Loucy (cell line): ENCODE data around the gene MMAB.

ENCODE experiments used
- H2AFZ ChIP-seq: fragments of 200-600 bp; sonication (generic); 2 replicates; pipeline ENCODE4 v1.6.0; 2016; ENCODE audit warnings: antibody characterized with exemption, mild to moderate bottlenecking, low read length, moderate library complexity
- H3F3A ChIP-seq: fragments of 200-600 bp; 2 replicates; pipeline ENCODE4 v1.6.0; 2016; ENCODE audit warnings: antibody characterized with exemption, low read depth, mild to moderate bottlenecking
- H3K27me3 ChIP-seq: fragments of 200-600 bp; sonication (generic); 2 replicates; pipeline ENCODE4 v1.6.1; 2014; ENCODE audit warnings: low read length, mild to moderate bottlenecking; ENCODE audit not compliant: insufficient read depth, poor library complexity, severe bottlenecking
- H3K36me3 ChIP-seq: fragments of 200-600 bp; sonication (generic); 2 replicates; pipeline ENCODE4 v1.6.1; 2016; ENCODE audit warnings: low read length; ENCODE audit not compliant: insufficient read depth
- H3K4me1 ChIP-seq: fragments of 200-600 bp; sonication (generic); 2 replicates; pipeline ENCODE4 v1.5.1; 2014; ENCODE audit warnings: low read length, mild to moderate bottlenecking; ENCODE audit not compliant: insufficient read depth, poor library complexity, severe bottlenecking
- H3K4me2 ChIP-seq: fragments of 200-600 bp; sonication (generic); 2 replicates; pipeline ENCODE4 v1.6.0; 2014; ENCODE audit warnings: antibody characterized with exemption, low read length, low read depth, mild to moderate bottlenecking; ENCODE audit not compliant: poor library complexity, severe bottlenecking
- H3K4me3 ChIP-seq: fragments of 200-600 bp; sonication (generic); 2 replicates; pipeline ENCODE4 v1.5.1; 2014; ENCODE audit warnings: low read length, mild to moderate bottlenecking, mixed read lengths; ENCODE audit not compliant: poor library complexity, severe bottlenecking
- H3K79me2 ChIP-seq: fragments of 200-600 bp; sonication (generic); 2 replicates; pipeline ENCODE4 v1.6.1; 2014; ENCODE audit warnings: low read length; ENCODE audit not compliant: insufficient read depth
- H3K9ac ChIP-seq: fragments of 200-600 bp; sonication (generic); 2 replicates; pipeline ENCODE4 v1.6.0; 2014; ENCODE audit warnings: mild to moderate bottlenecking, low read depth, low read length, moderate library complexity; ENCODE audit not compliant: poor library complexity, severe bottlenecking
- H3K9me2 ChIP-seq: fragments of 200-600 bp; sonication (generic); replicated peaks from 2 replicates; pipeline ENCODE4 v1.6.1; 2016; ENCODE audit warnings: low read depth, low read length, mixed read lengths
- H3K9me3 ChIP-seq: fragments of 200-600 bp; sonication (generic); 2 replicates; pipeline ENCODE4 v1.6.1; 2014; ENCODE audit warnings: mild to moderate bottlenecking, antibody characterized with exemption, low read length, low read depth; ENCODE audit not compliant: insufficient read depth
- H4K20me1 ChIP-seq: fragments of 200-600 bp; sonication (generic); 2 replicates; pipeline ENCODE4 v1.6.0; 2014; ENCODE audit warnings: antibody characterized with exemption, low read length, mild to moderate bottlenecking; ENCODE audit not compliant: insufficient read depth, poor library complexity, severe bottlenecking
- EZH2phosphoT487 ChIP-seq: fragments of 200-600 bp; IDR thresholded peaks from 2 replicates; pipeline ENCODE4 v1.6.1; 2018; ENCODE audit warnings: antibody characterized with exemption, mild to moderate bottlenecking, moderate library complexity, borderline replicate concordance
- TF ChIP-seq, protein P1 (sequence below): fragments of 200-600 bp; sonication (generic); conservative IDR thresholded peaks from 2 replicates; pipeline ENCODE4 v1.5.1; 2014; ENCODE audit warnings: mild to moderate bottlenecking, antibody characterized with exemption, low read length

The MMAB gene

DNA sequence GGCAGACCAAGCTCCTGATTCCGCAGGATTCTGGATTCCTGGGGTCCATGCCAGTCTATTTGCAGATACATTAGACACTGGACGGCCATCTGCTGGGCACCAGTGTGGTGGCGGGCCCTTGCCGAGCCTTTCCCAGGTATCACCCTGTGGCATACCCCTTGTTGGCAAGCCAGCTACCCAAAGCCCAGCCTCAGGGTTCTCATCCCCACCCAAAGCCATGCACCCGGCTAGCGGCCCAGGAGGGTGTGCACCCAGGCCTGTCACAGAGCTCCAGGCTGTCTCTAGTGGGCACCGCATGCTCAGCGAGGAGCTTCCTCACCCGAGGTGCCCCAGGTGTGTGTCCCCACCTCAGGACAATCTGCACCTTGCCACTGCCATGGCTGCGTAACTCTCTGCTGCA lies 13.7 kb downstream of the MMAB start:
- H3K4me1 ChIP-seq, result peaks cover 9% of the 10 kb centered on the region
- H3K9me3 ChIP-seq, result no peaks in the 10 kb centered on the region
- H2AFZ ChIP-seq, result no peak overlapping the region
- no peaks in the 10 kb centered on the region for H3K27me3 ChIP-seq
- H3K79me2 ChIP-seq, result no peaks in the 10 kb centered on the region
- H3K36me3 ChIP-seq, result peaks cover 21% of the 10 kb centered on the region; the same call in 1 of the 2 replicates
- H4K20me1 ChIP-seq, result no peaks in the 10 kb centered on the region
- H3K4me3 ChIP-seq, result no peak overlapping the region
- no peaks in the 10 kb centered on the region for H3F3A ChIP-seq
- TF ChIP-seq EZH2phosphoT487, result no peak
- TF ChIP-seq, protein P1, sequence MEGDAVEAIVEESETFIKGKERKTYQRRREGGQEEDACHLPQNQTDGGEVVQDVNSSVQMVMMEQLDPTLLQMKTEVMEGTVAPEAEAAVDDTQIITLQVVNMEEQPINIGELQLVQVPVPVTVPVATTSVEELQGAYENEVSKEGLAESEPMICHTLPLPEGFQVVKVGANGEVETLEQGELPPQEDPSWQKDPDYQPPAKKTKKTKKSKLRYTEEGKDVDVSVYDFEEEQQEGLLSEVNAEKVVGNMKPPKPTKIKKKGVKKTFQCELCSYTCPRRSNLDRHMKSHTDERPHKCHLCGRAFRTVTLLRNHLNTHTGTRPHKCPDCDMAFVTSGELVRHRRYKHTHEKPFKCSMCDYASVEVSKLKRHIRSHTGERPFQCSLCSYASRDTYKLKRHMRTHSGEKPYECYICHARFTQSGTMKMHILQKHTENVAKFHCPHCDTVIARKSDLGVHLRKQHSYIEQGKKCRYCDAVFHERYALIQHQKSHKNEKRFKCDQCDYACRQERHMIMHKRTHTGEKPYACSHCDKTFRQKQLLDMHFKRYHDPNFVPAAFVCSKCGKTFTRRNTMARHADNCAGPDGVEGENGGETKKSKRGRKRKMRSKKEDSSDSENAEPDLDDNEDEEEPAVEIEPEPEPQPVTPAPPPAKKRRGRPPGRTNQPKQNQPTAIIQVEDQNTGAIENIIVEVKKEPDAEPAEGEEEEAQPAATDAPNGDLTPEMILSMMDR, result no peak
- H3K9ac ChIP-seq, result no peak overlapping the region
- H3K4me2 ChIP-seq, result no peak overlapping the region
- H3K9me2 ChIP-seq, result no peaks in the 10 kb centered on the region

DNA sequence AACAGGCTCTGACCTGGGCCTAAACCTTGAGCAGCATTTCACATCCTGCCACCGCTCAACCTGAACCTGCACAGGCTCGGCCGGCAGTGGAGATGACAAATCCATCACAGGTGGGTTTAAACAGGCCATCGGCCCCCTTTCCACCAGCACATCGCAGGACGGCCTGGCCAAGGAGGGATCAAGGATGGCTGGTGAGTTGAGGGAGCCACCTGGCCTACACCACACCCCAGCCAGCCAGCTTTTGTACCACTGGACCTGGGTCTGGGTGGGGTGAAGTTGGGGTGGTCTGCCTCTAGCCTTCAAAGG lies 14.2 kb downstream of the MMAB start:
- no peak overlapping the region for H2AFZ ChIP-seq

DNA sequence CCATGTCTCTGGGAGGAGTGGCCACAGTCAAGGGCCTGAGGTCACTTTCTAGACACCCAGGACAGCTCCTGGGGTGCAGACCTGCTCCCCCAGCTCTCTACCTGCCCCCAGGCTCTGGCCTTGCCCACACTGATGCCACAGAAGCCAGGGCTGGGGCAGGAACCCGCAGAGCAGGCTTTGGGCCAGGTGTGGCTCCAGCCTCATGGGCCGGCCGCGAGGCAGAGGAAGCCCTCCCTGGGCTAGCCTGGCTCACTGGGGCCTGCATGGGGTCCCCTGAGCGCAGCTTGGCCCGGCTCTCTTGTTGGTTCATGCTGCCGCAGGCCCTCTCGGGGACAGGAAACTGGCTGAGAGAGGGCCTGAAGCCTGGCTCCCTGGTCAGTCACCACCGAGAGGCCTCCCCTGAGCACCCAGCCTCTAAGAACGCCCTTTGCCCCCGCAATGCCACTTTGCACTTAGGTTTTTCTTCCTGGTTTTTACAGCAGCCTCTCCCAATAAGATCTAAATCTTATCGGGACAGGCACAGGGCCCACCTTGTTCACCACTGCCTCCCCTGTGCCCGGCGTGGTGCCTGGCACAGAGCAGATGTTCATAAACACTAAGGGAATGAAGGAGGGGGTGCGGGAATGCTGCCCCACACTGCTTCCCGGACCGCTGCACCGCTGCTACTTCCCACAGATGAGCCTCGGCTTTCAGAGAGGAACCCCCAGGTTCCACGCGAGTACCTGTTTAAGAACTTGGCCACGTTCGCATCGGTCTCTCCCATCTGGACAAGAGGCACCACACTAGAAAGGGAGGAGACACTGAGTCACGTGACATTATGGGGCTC lies 14.7 kb downstream of the MMAB start:
- peaks cover 20% of the 10 kb centered on the region; the same call in 1 of the 2 replicates for H3K36me3 ChIP-seq
- H3K9ac ChIP-seq, result peak overlapping the region; percentile 19
- peak overlapping the region; percentile 38 for H3K4me2 ChIP-seq
- no peaks in the 10 kb centered on the region for H3K9me2 ChIP-seq
- H3K9me3 ChIP-seq, result no peaks in the 10 kb centered on the region
- H3K79me2 ChIP-seq, result no peaks in the 10 kb centered on the region
- H3K4me3 ChIP-seq, result no peak overlapping the region
- H4K20me1 ChIP-seq, result no peaks in the 10 kb centered on the region
- no peak for TF ChIP-seq EZH2phosphoT487
- TF ChIP-seq, protein P1, result no peak
- H3K27me3 ChIP-seq, result no peaks in the 10 kb centered on the region
- H3K4me1 ChIP-seq, result peaks cover 9% of the 10 kb centered on the region
- no peak overlapping the region for H2AFZ ChIP-seq
- no peaks in the 10 kb centered on the region for H3F3A ChIP-seq

More for the DNA sequence above, 14.2 kb downstream of the MMAB start:
- Histone ChIP-seq H3K9me3 (no peaks in the 10 kb centered on the region), H3K4me3 (no peak overlapping the region), H3K27me3 (no peaks in the 10 kb centered on the region), H3K9me2 (no peaks in the 10 kb centered on the region), H4K20me1 (no peaks in the 10 kb centered on the region), H3K36me3 (peaks cover 20% of the 10 kb centered on the region; the same call in 1 of the 2 replicates), H3K79me2 (no peaks in the 10 kb centered on the region), H3K4me2 (no peak overlapping the region), H3K4me1 (peaks cover 9% of the 10 kb centered on the region), H3F3A (no peaks in the 10 kb centered on the region), H3K9ac (no peak overlapping the region)
- TF ChIP-seq EZH2phosphoT487, result no peak
- TF ChIP-seq, protein P1, result no peak
